SK-N-SH (cell line): Measurements from ENCODE around the gene ADCY4. TPM values are rescaled to one million over a fixed set of nuclear protein-coding genes. Genes with fewer than 3 reads are reported as not detected.

ENCODE experiments used
- CTCF ChIA-PET: fragments of 300-600, 350-600 bp; formaldehyde crosslinking; extraction: SDS; loops from one replicate; lab custom pipeline; 2021; lab: Yijun Ruan, JAX
- POLR2A ChIA-PET: fragments of 350-600 bp; sonication (Branson Sonifier 250); formaldehyde crosslinking; extraction: SDS; loops from one replicate; lab custom pipeline; 2020; ENCODE audit warnings: antibody characterized with exemption, inconsistent platforms; lab: Yijun Ruan, JAX
- DNase-seq: peaks from one replicate; pipeline ENCODE4 v3.0.0; 2012
- H2AFZ ChIP-seq: fragments of 200-600 bp; sonication (generic); 2 replicates; pipeline ENCODE4 v1.8.1; 2016; ENCODE audit warnings: antibody characterized with exemption, mild to moderate bottlenecking, low read depth
- H3F3A ChIP-seq: fragments of 200-600 bp; sonication (generic); replicated peaks from 2 replicates; pipeline ENCODE3; 2016; ENCODE audit warnings: antibody characterized with exemption, mild to moderate bottlenecking; ENCODE audit not compliant: insufficient read depth
- H3K27ac ChIP-seq, 2 experiments: fragments of 200-500 bp in 1 of 2; fragments of 200-600 bp in 1 of 2; sonication (Bioruptor generic) in 1 of 2; sonication (generic), shearing (Covaris generic) in 1 of 2; 2 replicates each; pipeline versions ENCODE4 v1.5.1 to v1.6.1; 2014 to 2016; ENCODE audit warnings: low read depth in 2 of 2, inconsistent platforms in 1 of 2, low read length in 1 of 2, mild to moderate bottlenecking in 1 of 2, mixed read lengths in 1 of 2
- H3K27me3 ChIP-seq: fragments of 200-600 bp; sonication (generic), shearing (Covaris generic); 2 replicates; pipeline ENCODE4 v1.6.1; 2016; ENCODE audit warnings: mixed run types; ENCODE audit not compliant: insufficient read depth
- H3K36me3 ChIP-seq, 2 experiments: fragments of 200-500 bp in 1 of 2; fragments of 200-600 bp in 1 of 2; sonication (Bioruptor generic) in 1 of 2; sonication (generic) in 1 of 2; replicated peaks in 1 of 2; 2 replicates each; pipeline versions ENCODE3 to v1.5.1; 2014 to 2016; ENCODE audit warnings: low read length in 1 of 2, mild to moderate bottlenecking in 1 of 2; ENCODE audit not compliant: insufficient read depth in 2 of 2, control insufficient read depth in 1 of 2
- H3K4me1 ChIP-seq, 2 experiments: fragments of 200-500 bp in 1 of 2; fragments of 200-600 bp in 1 of 2; sonication (Bioruptor generic) in 1 of 2; sonication (generic), shearing (Covaris generic) in 1 of 2; 2 replicates each; pipeline versions ENCODE4 v1.5.1 to v1.6.1; 2014 to 2016; ENCODE audit warnings: low read depth in 1 of 2, low read length in 1 of 2, mixed run types in 1 of 2; ENCODE audit not compliant: insufficient read depth in 2 of 2, control insufficient read depth in 1 of 2
- H3K4me2 ChIP-seq: fragments of 200-600 bp; sonication (generic), shearing (Covaris generic); 2 replicates; pipeline ENCODE4 v1.6.1; 2017; ENCODE audit warnings: mixed run types
- H3K4me3 ChIP-seq, 2 experiments: fragments of 200-500 bp in 1 of 2; fragments of 200-600 bp in 1 of 2; sonication (Bioruptor generic) in 1 of 2; sonication (generic), shearing (Covaris generic) in 1 of 2; 2 replicates each; pipeline versions ENCODE4 v1.5.1 to v1.8.1; 2014 to 2016; ENCODE audit warnings: low read depth in 2 of 2, inconsistent platforms in 1 of 2, low read length in 1 of 2, mild to moderate bottlenecking in 1 of 2, mixed read lengths in 1 of 2, moderate library complexity in 1 of 2
- H3K79me2 ChIP-seq: fragments of 200-600 bp; sonication (generic); 2 replicates; pipeline ENCODE4 v1.8.1; 2017; ENCODE audit warnings: mild to moderate bottlenecking; ENCODE audit not compliant: insufficient read depth
- H3K9ac ChIP-seq: fragments of 200-600 bp; sonication (generic); 2 replicates; pipeline ENCODE4 v1.6.1; 2017; ENCODE audit warnings: mixed run types
- H3K9me2 ChIP-seq: fragments of 200-600 bp; sonication (generic); 2 replicates; pipeline ENCODE4 v1.6.1; 2017; ENCODE audit warnings: mixed run types
- H3K9me3 ChIP-seq: fragments of 200-600 bp; sonication (generic); 2 replicates; pipeline ENCODE4 v1.6.1; 2017; ENCODE audit warnings: mixed run types, mild to moderate bottlenecking, moderate library complexity
- H4K20me1 ChIP-seq: fragments of 200-600 bp; sonication (generic); 2 replicates; pipeline ENCODE4 v1.6.1; 2017; ENCODE audit warnings: mild to moderate bottlenecking, mixed run types; ENCODE audit not compliant: insufficient read depth
- CHD2 ChIP-seq: fragments of 150-350 bp; IDR thresholded peaks from 2 replicates; pipeline ENCODE4 v1.6.1; 2018; ENCODE audit warnings: low read length; ENCODE audit not compliant: partially characterized antibody
- EZH2phosphoT487 ChIP-seq: fragments of 200-600 bp; sonication (generic); IDR thresholded peaks from 2 replicates; pipeline ENCODE4 v1.6.1; 2017; ENCODE audit warnings: low read depth, mixed run types, mild to moderate bottlenecking, antibody characterized with exemption, moderate library complexity, borderline replicate concordance
- FOSL2 ChIP-seq: IDR thresholded peaks from 2 replicates; pipeline ENCODE4 v1.4.0; 2012; ENCODE audit warnings: low read depth, mild to moderate bottlenecking, moderate library complexity, borderline replicate concordance
- FOXJ3 ChIP-seq: sonication (generic); formaldehyde crosslinking; IDR thresholded peaks from 2 replicates; pipeline ENCODE4 v1.5.1; 2020; ENCODE audit warnings: mild to moderate bottlenecking, missing genetic modification reagents
- FOXM1 ChIP-seq: IDR thresholded peaks from 2 replicates; pipeline ENCODE4 v1.4.0; 2012; ENCODE audit warnings: low read depth, mild to moderate bottlenecking
- GABPA ChIP-seq: IDR thresholded peaks from 2 replicates; pipeline ENCODE4 v1.4.0; 2012; ENCODE audit warnings: low read depth, mild to moderate bottlenecking
- GATA2 ChIP-seq: sonication (generic); formaldehyde crosslinking; IDR thresholded peaks from 2 replicates; pipeline ENCODE4 v1.5.0; 2020; ENCODE audit warnings: mild to moderate bottlenecking, missing genetic modification reagents
- JUND ChIP-seq: IDR thresholded peaks from 2 replicates; pipeline ENCODE4 v1.4.0; 2012
- MAX ChIP-seq: IDR thresholded peaks from 2 replicates; pipeline ENCODE4 v1.4.0; 2012; ENCODE audit warnings: low read depth
- MEF2A ChIP-seq: IDR thresholded peaks from 2 replicates; pipeline ENCODE4 v1.4.0; 2012; ENCODE audit warnings: low read depth, borderline replicate concordance
- NFIC ChIP-seq: IDR thresholded peaks from 2 replicates; pipeline ENCODE4 v1.4.0; 2012; ENCODE audit warnings: borderline replicate concordance
- NRF1 ChIP-seq: IDR thresholded peaks from 2 replicates; pipeline ENCODE4 v1.6.1; 2012; ENCODE audit warnings: low read depth, mild to moderate bottlenecking, low read length
- PBX3 ChIP-seq: IDR thresholded peaks from 2 replicates; pipeline ENCODE4; 2012
- RAD21 ChIP-seq: IDR thresholded peaks from 2 replicates; pipeline ENCODE4 v1.6.1; 2012; ENCODE audit warnings: mild to moderate bottlenecking, low read length
- RCOR1 ChIP-seq: fragments of 150-350 bp; IDR thresholded peaks from 2 replicates; pipeline ENCODE4 v1.6.1; 2017; ENCODE audit warnings: antibody characterized with exemption, low read length
- RFX5 ChIP-seq: IDR thresholded peaks from 2 replicates; pipeline ENCODE4 v1.6.1; 2012; ENCODE audit warnings: mild to moderate bottlenecking, improper control_type of control experiment, low read length
- SMC3 ChIP-seq: IDR thresholded peaks from 2 replicates; pipeline ENCODE4 v1.6.1; 2012; ENCODE audit warnings: low read depth, low read length, improper control_type of control experiment
- TCF12 ChIP-seq: IDR thresholded peaks from 2 replicates; pipeline ENCODE4 v1.4.0; 2012
- YY1 ChIP-seq: IDR thresholded peaks from 2 replicates; pipeline ENCODE4 v1.4.0; 2012; ENCODE audit warnings: low read depth, mild to moderate bottlenecking
- ZBTB33 ChIP-seq: IDR thresholded peaks from 2 replicates; pipeline ENCODE4 v1.4.0; 2012; ENCODE audit warnings: low read depth, borderline replicate concordance
- WGBS: methylation state at CpG from one replicate; pipeline ENCODE4 v1.1.6; 2017; ENCODE audit warnings: low lambda C conversion rate; 5-methylcytosine and 5-hydroxymethylcytosine counted together
- polyA plus RNA-seq, 3 experiments: library from polyadenylated mRNA; depleted of rRNA; stranded (reverse); fragments of >200 nt; gene quantifications; 2 replicates each; pipeline ENCODE4 v1.2.3, GENCODE V29; 2012
- TF ChIP-seq, protein P1 (sequence below): IDR thresholded peaks from 2 replicates; pipeline ENCODE4 v1.6.1; 2012; ENCODE audit warnings: mild to moderate bottlenecking, low read depth, low read length, moderate library complexity

ADCY4 gene
- polyA plus RNA-seq, 1 of the 3 experiments (the other 2 are of a cell fraction), result 0.08 TPM

GRCh38 chr14:24348186-24348585 lies 13.3 kb upstream of the ADCY4 start:
- H3K36me3 ChIP-seq, result no peaks in the 10 kb centered on the region
- H3F3A ChIP-seq, result no peaks in the 10 kb centered on the region
- H4K20me1 ChIP-seq, result no peaks in the 10 kb centered on the region
- no peaks in the 10 kb centered on the region for H3K79me2 ChIP-seq
- DNase-seq, result no peak
- H3K4me1 ChIP-seq, result no peaks in the 10 kb centered on the region; a peak in 1 of 4 replicates
- H3K9me3 ChIP-seq, result no peaks in the 10 kb centered on the region
- TF ChIP-seq CHD2 (no peak), MAX (no peak), NRF1 (no peak), FOXM1 (no peak), FOXJ3 (no peak), TCF12 (no peak), EZH2phosphoT487 (no peak), ZBTB33 (no peak)
- H3K27ac ChIP-seq, result no peak overlapping the region
- no peaks in the 10 kb centered on the region for H3K9me2 ChIP-seq
- no peak overlapping the region for H3K4me2 ChIP-seq
- H3K9ac ChIP-seq, result no peak overlapping the region
- POLR2A ChIA-PET, result interaction anchor here (0.6 kb wide), 1 partner anchor 10 kb away, joined by 4 read pairs; no protein-coding TSS in a partner anchor
- H3K4me3 ChIP-seq, result no peak overlapping the region
- CTCF ChIA-PET, result interaction anchor here (0.7 to 5.6 kb wide), 6 partner anchors 14 to 88 kb away, joined by 3 to 98 read pairs (median 26); partner anchors contain the start of gene ADCY4
- H3K27me3 ChIP-seq, result peaks cover 82% of the 10 kb centered on the region
- 50% methylated on average over 2 of the region's 2 CpGs for WGBS
- H2AFZ ChIP-seq, result no peak overlapping the region

GRCh38 chr14:24347134-24347533 lies 12.3 kb upstream of the ADCY4 start:
- Histone ChIP-seq H3K9me3 (no peaks in the 10 kb centered on the region), H2AFZ (no peak overlapping the region), H3K4me2 (no peak overlapping the region), H3K36me3 (no peaks in the 10 kb centered on the region), H3K4me3 (no peak overlapping the region), H4K20me1 (no peaks in the 10 kb centered on the region), H3K9me2 (no peaks in the 10 kb centered on the region), H3K27me3 (peaks cover 82% of the 10 kb centered on the region), H3K27ac (no peak overlapping the region), H3F3A (no peaks in the 10 kb centered on the region), H3K79me2 (no peaks in the 10 kb centered on the region), H3K9ac (no peak overlapping the region), H3K4me1 (no peaks in the 10 kb centered on the region; a peak in 1 of 4 replicates)
- DNase-seq, result no peak
- 0% methylated on average over 1 of the region's 1 CpG for WGBS
- CTCF ChIA-PET, result interaction anchor here (0.7 to 5.6 kb wide), 6 partner anchors 10 to 89 kb away, joined by 3 to 98 read pairs (median 26); partner anchors contain the start of gene ADCY4
- POLR2A ChIA-PET, result no interaction called here
- TF ChIP-seq FOSL2, result no peak
- TF ChIP-seq MEF2A, result no peak
- no peak for TF ChIP-seq NRF1
- TF ChIP-seq, protein P1, sequence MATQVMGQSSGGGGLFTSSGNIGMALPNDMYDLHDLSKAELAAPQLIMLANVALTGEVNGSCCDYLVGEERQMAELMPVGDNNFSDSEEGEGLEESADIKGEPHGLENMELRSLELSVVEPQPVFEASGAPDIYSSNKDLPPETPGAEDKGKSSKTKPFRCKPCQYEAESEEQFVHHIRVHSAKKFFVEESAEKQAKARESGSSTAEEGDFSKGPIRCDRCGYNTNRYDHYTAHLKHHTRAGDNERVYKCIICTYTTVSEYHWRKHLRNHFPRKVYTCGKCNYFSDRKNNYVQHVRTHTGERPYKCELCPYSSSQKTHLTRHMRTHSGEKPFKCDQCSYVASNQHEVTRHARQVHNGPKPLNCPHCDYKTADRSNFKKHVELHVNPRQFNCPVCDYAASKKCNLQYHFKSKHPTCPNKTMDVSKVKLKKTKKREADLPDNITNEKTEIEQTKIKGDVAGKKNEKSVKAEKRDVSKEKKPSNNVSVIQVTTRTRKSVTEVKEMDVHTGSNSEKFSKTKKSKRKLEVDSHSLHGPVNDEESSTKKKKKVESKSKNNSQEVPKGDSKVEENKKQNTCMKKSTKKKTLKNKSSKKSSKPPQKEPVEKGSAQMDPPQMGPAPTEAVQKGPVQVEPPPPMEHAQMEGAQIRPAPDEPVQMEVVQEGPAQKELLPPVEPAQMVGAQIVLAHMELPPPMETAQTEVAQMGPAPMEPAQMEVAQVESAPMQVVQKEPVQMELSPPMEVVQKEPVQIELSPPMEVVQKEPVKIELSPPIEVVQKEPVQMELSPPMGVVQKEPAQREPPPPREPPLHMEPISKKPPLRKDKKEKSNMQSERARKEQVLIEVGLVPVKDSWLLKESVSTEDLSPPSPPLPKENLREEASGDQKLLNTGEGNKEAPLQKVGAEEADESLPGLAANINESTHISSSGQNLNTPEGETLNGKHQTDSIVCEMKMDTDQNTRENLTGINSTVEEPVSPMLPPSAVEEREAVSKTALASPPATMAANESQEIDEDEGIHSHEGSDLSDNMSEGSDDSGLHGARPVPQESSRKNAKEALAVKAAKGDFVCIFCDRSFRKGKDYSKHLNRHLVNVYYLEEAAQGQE, result no peak
- no peak for TF ChIP-seq RFX5
- no peak for TF ChIP-seq MAX
- no peak for TF ChIP-seq NFIC
- no peak for TF ChIP-seq GABPA
- TF ChIP-seq SMC3, result no peak
- no peak for TF ChIP-seq YY1
- no peak for TF ChIP-seq GATA2 (CRISPR knock-in tag)
- no peak for TF ChIP-seq JUND
- TF ChIP-seq PBX3, result no peak
- no peak for TF ChIP-seq EZH2phosphoT487
- TF ChIP-seq TCF12, result no peak
- no peak for TF ChIP-seq RCOR1
- no peak for TF ChIP-seq FOXM1
- no peak for TF ChIP-seq RAD21
